B cell (primary cell): ENCODE measurements around the gene DCHS1.

Source experiments
- EZH2 ChIP-seq: IDR thresholded peaks from 2 replicates; pipeline ENCODE4 v1.6.1; 2012; ENCODE audit warnings: borderline replicate concordance, low read depth, mild to moderate bottlenecking, moderate library complexity, low read length; ENCODE audit not compliant: insufficient read depth, poor library complexity, severe bottlenecking
- TF ChIP-seq, protein P1 (sequence below): fragments of 200-600 bp; IDR thresholded peaks from one replicate; pipeline ENCODE4 v1.8.0; 2022; ENCODE audit warnings: antibody characterized with exemption, mild to moderate bottlenecking

DNA sequence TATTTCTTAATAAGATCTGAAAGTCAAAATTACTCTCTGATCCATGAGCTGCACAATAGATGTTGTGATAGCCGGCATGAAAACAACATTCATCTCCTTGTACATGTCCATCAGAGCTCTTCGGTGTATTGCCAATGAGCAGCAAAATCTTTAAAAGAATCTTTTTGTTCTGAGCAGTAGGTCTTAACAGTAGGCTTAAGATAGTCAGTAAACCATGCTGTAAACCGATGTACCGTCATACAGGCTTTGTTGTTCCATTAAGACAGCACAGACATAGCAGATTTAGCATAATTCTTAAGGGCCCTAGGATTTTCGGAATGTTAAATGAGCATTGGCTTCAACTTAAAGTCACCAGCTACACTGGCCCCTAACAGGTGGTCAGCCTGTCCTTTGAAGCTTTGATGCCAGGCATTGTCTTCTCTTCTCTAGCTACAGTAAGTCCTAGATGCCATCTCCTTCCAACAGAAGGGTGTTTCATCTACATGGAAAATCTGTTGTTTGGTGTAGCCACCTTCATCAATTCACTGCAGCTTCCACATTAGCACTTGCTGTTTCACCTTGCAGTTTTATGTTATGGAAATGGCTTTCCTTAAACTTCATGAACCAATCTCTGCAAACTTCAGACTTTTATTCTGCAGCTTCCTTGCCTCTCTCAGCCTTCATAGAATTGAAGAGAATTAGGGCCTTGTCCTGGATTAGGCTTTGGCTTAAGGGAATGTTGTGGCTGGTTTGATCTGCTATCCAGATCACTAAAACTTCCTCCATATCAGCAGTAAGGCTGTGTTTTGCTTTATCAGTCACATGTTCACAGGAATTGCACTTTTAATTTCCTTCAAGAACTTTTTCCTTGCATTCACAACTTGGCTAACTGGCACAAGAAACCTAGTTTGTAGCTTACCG lies 80.5 kb downstream of the DCHS1 start:
- TF ChIP-seq, protein P1, sequence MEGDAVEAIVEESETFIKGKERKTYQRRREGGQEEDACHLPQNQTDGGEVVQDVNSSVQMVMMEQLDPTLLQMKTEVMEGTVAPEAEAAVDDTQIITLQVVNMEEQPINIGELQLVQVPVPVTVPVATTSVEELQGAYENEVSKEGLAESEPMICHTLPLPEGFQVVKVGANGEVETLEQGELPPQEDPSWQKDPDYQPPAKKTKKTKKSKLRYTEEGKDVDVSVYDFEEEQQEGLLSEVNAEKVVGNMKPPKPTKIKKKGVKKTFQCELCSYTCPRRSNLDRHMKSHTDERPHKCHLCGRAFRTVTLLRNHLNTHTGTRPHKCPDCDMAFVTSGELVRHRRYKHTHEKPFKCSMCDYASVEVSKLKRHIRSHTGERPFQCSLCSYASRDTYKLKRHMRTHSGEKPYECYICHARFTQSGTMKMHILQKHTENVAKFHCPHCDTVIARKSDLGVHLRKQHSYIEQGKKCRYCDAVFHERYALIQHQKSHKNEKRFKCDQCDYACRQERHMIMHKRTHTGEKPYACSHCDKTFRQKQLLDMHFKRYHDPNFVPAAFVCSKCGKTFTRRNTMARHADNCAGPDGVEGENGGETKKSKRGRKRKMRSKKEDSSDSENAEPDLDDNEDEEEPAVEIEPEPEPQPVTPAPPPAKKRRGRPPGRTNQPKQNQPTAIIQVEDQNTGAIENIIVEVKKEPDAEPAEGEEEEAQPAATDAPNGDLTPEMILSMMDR: no peak
- no peak for TF ChIP-seq EZH2
